Endometrial microvascular endothelial cells (primary cell): Measurements from ENCODE around the gene IAPP. TPM values are rescaled to one million over a fixed set of nuclear protein-coding genes. Genes with fewer than 3 reads are reported as not detected.
"Not testable (repeated sequence)": the region's sequence is repeated elsewhere in the genome, so short reads cannot be mapped to it uniquely, and the experiment has no call there.

Experiments
- in situ Hi-C: cut with HindIII; loops from 2 replicates; pipeline ENCODE4 v1.10.0; 2017; ENCODE audit warnings: low sequenced_read_pairs, low pct_unique_long_range_greater_than_20kb; ENCODE audit errors: inconsistent ontology term
- total RNA-seq: library from RNA; depleted of rRNA; stranded (reverse); fragments of >200 nt; gene quantifications from one replicate; pipeline ENCODE4 v1.2.3, GENCODE V29; 2015; ENCODE audit errors: inconsistent ontology term

Gene IAPP
- not detected for total RNA-seq

DNA sequence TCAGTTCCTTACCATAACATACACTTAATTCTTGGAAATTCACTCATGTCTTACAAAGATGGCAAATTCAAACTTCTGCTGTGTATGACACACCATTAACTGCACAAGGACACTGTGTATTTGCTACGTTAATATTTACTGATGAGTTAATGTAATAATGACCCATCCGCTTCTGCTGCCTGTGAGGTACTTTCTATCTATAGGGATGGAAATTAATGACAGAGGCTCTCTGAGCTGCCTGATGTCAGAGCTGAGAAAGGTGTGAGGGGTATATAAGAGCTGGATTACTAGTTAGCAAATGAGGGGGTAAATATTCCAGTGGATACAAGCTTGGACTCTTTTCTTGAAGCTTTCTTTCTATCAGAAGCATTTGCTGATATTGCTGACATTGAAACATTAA, at the start of gene IAPP:
TSS of gene IAPP (plus strand) at position 301 of the 400 bp plus-strand sequence. CDS start 450 bp downstream, outside the sequence.
- in situ Hi-C loops: no loop called here

DNA sequence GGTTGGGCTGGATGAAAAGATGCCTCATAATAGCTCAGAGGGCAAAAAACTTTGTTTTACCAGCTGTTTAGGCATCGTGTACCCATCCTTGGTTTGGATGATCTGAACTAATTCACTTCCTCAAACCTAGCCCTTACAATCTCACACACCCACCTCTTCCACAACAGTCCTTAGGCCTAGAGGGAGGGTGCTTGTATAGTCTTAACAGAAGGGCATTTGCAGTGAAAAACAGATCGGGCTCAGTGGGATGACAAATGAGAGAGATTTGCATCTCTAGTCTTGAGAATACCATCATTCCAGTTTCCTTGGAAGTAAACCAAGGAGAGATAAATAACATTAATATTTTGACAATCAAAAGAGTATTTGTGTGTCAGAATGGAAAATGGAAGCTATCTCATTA, 49.0 kb upstream of the IAPP start:
- in situ Hi-C loops: no loop called here

DNA sequence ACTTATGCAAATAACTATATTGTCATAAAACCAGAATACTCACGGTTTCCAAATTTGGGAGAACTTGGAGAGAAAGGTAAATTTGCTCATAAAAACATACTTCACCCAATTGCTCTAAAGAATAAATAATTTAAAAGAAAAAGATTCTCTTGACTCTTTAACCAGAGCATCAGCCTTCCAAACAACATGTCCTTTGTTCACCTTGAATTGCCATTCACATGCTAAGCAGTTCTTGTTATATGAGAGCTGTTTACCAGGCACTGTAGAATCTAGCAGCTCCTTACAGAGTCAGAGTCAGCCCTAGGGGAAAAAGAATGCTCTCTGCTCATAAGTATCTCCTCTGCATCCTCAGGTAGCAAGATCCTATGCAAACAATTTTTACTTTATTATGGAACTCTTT, 48.2 kb upstream of the IAPP start:
- in situ Hi-C loops: no loop called here

DNA sequence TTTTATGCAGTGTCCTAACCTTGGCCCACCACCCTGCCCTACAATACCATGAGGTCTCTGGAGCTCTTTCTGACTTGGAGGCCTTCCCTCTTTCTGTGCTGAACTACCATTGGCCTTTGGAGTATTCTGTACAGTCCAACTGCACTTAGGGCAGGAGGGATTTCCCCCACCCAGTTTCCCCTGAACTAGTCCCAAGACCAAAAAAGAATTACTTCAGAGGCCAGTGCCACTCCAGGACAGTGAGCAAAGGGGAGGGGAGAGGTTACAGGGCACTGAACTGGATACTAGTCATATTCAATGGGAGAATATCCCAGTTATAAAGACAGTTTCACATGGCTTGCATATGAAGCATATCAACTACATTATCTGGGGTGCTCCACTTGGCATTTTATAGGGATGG, 44.1 kb upstream of the IAPP start:
- in situ Hi-C loops: no loop called here

DNA sequence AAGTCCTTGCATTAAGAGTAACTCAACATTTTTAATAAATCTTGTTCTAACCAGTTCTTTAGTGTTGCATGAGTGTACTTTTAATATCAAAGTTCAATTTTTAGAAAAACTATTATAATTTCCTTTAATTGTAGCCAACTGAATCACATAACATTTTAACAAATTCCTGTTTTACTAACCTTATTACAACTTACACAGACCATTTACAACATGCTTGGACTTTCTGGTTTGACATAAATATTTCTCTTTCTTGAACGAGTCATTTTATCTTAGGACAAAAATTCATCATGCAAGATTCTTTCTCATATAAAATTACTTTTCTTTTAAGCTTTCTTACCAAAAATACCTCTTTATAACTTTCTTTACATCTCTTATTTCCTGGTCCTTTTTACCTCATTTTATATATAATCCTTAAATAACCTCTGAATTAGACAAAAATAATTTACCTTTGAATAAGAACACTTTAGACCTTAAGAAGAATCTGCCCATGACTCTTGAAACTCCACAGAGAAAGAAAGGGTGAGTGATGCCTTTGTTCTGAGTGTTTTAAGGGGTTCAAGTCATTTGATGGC, 41.9 kb upstream of the IAPP start:
- in situ Hi-C loops: no loop called here

DNA sequence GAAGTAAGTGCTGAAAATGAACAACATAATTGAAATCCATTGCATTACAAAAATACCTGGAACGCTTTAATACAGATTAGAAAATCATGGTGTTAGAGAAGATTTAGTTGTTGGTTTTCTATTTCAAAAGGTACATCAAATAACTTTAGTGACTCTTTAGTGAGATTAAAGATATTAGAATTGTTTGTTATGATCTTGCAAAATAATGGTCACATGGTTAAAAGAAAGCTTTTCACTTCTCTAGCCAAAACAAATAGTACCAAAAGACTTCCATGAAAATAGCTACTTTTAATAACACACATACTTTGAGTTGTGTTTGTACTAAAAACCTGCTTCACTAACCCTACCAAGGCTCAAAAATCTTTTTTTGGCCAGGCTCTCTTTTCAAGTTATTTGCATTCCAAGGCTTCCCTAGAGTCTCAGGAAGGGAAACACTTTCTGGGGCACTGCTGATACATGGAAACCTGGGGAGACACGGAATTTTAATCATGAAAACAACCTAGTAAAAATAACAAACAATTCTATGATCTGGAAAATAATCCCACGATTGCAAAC, 37.9 kb upstream of the IAPP start, which contains the start of gene SLCO1A2:
TSS of gene SLCO1A2 (minus strand) at position 147 of the 555 bp plus-strand sequence. CDS start 270 bp downstream, outside the sequence.
- in situ Hi-C loops: no loop called here

DNA sequence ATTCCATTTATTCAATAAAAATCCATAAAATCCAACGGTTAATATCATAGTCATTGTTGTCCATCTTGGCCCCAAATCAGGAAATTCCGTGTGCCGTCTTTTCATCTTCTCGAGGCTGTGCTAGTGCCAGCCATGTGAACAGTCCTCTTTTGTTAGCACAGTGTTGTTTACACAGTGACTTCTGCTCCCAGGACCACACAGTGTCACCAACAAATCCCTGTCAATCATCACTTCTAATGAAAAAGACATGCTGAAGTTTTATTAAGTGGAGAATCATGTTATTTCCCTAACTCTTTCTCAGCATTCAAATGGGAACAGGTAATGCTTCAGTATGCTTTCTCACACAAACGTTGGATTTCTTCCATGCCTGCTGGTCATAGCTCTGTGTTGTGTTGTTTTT, 36.0 kb upstream of the IAPP start:
- in situ Hi-C loops: no loop called here

DNA sequence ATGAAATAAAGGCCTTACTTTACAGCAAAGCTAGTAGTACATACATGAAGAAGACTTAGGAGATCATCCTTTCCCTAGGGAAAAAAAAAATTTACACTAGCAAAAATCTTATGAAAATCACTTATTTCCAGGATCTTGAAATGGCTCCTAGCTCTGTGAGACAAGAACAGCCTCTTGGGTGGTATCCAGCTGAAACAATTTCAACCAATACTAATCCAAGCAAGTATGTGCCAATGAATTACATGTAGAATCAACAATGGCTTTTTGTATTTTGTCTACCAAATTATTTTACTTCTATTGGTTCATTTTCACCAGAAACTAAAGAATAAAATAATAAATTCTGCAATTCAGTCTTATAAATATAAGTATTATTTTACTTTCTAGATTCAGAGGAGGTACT, 35.2 kb upstream of the IAPP start:
- in situ Hi-C loops: no loop called here

DNA sequence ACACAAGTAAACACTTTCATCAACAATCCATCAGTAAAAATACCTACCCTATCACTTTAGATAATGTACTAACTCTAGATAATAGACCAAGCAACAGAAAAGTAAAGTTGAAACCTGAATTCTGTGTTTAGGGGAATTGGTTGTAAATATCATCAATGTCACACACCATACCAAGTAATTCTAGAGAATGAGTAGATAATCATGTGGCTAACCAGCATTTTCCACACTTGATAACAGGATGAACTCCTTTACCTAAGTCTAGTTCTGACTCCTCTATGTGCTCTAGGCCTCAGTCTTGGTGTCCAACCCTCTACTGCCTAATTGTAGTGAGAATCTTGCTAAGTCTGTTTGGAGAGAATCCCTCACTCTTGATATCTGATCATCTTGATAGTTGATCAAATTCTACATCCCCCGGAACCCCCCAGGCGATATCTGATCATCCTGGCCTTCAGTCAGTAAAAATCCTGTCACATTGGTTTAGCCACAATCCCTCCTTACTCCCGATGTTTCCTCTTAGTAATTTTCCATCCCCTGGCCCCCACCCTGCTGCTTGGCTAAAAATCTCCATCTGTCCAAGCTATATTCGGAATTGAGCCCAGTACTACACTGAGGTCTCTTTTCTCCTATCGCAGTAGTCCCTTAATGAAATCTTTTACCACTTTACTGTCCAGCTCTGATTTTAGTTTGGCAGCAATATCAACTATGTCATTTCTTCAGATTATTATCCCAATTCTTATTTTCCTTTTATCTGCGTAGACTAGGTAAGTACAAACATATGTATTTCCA, 34.5 kb upstream of the IAPP start:
- in situ Hi-C loops: no loop called here

DNA sequence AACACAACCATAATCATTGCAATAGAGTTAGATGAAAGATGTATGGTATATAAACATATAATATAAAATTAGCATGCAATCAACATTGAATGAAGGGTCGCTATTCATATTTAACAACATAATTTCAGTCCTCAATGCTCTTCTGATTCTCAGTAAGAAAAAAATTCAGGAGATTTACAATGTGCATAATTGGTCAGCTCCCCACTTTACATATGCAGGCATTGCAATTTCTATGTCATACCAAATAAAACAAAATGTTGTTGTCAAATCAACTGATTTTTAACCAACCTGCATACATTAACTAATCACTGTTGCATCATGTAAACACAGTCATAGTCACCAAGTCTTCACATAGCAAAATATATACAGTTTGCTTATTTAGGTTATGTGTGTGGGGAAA, 32.8 kb upstream of the IAPP start:
- in situ Hi-C loops: no loop called here

DNA sequence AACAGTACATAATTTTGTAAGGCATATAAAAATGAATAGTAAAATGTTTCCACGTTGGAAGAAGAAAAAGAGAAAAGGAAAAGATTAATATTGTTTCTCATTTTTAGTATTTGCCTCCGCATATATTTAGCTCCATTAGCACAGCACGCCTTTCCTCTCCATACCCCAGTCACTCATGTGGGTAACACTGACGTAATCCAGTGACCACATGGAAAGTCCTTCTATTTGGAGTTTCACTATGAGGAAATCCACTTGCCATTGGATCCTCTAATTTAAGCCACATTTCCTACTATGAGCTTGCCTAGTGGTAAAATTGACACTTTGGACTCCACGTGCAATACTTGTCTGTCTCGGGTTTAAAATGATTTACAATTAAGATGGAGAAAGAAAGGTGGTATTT, 32.3 kb upstream of the IAPP start:
- in situ Hi-C loops: no loop called here

DNA sequence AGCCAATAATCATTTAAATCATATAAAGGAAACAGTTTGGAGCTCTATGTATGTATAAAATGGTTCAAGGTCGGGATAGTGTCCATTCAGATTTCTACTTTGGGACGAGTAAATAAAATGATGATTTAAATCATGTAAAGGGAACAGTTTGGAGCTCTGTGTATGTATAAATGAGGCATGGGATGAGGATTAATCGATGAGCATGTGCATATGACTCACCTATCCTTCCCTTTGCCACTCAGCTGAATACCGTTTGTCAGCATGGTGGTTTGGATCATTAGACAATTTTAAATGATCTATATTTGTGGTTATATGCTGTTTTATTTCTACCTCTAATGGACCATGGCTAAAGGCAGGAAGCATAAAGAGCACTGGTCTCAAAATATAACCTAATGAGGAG, 30.9 kb upstream of the IAPP start:
- in situ Hi-C loops: no loop called here

DNA sequence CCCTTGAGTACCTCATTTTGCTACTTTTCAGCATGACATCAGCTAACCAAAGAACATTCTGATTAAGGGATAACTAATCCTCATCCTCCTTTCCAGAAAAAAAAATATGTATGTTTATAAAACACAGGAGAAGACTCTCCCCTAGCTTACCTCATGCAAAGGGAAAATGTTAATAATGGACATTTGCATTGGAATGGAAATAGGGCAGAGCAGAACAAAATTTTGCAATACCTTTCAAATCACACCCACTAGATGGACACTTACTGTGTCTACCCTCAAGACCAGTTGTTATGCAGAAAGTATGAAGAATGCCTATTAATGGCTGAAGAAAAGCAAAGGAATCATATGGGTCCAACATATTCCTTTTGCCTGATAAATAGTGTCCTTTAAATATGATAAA, 29.1 kb upstream of the IAPP start:
- in situ Hi-C loops: no loop called here

DNA sequence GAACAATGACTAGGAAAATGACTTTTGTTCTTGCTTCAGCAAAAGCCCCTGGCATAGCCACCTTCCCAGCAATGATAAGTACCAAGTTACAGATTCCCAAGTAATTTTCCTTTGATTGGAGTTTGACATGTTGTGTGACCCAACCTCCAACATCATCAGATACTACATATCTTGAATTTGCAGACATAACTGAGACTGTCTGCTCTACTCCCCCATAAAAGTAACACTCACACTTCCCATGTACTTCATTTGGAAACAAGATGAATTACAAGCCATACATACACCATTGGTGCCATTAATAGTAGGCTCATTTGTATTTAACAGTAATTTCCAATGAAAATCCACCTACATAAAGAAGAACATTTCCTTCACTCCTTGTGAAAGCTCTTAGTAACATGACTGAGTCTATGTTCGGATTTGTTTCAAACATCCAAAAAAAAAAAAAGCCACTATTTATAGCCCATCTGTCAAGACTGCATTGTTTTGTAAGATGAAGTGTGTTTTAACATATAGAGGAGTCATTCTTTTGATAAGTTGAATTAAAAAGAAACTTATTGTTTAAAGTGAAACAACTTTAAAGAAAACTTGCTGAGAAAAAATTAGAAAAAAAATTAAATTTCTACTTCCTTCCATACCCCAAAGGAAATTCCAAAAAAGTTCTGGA, 26.0 kb upstream of the IAPP start:
- in situ Hi-C loops: no loop called here

DNA sequence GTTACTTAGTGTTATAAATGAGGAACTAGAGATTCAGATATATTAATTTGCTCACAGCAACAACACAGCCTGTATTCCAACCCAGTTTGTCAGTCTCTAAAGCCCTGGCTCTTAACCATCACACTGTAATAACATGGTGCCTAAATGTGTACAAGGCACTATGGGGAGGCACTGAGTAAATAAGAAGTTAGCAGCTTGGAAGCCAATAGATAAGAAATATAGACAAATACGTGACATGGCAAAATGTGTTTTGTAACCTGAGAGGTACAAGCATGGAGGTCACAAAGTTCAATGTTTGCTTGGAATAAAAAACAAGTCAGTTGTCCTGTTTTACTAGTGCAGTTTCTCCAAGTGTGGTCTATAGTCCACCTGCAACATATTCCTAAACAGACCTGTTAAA, 21.7 kb upstream of the IAPP start:
- in situ Hi-C loops: no loop called here

DNA sequence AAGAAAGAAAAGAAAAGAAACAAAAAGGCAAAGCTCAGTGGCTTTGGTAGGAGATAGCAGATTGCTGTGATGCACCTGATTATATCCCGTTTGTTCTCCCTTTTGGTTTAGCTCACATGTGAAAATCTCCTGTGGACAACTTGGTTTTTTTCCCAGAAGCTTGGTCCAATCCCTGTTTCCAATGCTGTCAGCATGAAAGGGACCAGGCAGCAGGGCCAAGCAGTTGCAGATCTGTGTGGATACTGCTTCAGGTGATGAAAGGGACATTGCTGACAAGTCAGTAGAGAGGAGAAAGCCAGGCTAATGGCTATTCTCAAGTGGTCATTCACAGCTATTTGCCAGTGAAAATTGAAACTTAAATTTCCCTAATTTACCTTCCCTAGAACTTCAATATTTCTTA, 19.2 kb upstream of the IAPP start:
- in situ Hi-C loops: no loop called here

DNA sequence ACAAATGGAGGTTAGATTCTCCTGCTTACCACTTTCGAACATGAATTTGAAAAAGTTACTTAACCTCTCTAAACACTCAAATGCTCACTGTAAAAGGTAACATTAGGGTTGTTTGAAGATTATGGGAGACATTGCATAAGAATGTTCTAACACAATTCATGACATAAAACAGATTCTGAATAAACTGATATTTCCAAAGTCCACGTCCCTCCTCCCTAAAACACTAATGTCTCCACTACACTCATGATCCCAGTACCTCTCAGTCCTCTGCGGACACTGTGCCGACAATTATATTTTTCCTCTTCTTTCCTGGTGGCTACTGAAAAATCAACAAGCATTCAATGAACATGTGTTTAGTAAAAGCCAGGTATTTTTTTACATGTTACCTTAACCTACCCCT, 18.8 kb upstream of the IAPP start:
- in situ Hi-C loops: no loop called here

DNA sequence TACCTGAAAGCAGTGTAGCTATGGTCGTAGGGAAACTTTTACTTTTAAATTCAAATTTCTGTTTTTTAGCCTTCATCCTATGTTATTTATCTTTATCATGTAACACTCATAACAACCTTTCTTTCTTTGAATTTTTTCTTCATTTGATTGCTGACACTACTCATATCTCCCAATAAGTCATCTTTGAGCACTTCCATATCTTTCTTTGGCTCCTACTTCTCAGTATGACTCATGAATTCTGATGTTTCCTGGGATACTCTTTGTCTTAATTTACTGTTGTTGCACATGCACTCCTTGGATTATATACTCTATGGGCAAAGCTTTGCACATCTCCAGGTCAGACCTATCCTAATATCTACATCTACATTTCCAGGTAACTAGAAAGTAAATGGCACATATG, 18.1 kb upstream of the IAPP start:
- in situ Hi-C loops: no loop called here

DNA sequence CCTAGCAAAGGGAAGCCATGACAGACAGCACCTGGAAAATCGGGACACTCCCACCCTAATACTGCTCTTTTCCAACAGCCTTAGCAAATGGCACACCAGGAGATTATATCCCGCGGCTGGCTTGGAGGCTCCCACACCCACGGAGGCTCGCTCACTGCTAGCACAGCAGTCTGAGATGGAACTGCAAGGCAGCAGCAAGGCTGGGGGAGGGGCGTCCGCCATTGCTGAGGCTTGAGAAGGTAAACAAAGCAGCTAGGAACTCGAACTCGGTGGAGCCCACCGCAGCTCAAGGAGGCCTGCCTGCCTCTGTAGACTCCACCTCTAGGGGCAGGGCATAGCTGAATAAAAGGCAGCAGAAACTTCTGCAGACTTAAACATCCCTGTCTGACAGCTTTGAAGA, 12.1 kb upstream of the IAPP start:
- in situ Hi-C loops: not testable (repeated sequence)
